Measurements from ENCODE around the gene SH3BP1.

- TF ChIP-seq POLR2A (IDR thresholded peaks at IDR 0.05) (no peak), CTCF (IDR thresholded peaks at IDR 0.05) (no peak)
Measured at GRCh38 chr22:37626144-37626543, 13.3 kb upstream of the SH3BP1 start.
